Measurements from ENCODE around the gene INPP5K.

DNA sequence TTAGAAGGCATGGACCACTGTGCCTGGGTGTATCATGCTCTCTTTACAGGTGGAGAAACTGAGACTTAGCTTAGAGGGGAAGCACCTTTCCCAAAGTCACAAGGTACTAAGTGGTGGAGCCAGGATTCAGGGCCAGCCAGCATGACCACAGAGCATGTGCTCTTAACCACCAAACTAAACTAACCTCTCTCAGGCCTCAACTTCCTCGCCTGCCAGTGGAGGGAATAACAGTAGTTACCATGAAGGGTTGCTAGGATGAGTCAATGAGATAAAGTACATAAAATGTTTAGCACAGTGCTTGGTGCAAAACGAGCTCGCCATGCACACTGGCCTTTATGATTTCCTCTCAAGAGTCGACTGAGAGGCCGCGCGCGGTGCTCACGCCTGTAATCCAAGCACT lies 17.5 kb downstream of the INPP5K start:
- TF ChIP-seq CTCF (conservative IDR thresholded peaks at IDR 0.05; ENCODE audit: low read depth, low read length) (no peak), EZH2 (IDR thresholded peaks at IDR 0.05; ENCODE audit: borderline replicate concordance, low read depth, low read length, poor library complexity, severe bottlenecking) (no peak)

All from A673 (cell line).